ENCODE data around the gene NBPF20.
A peak's percentile ranks its signal among the peaks of the same experiment; 100 is the strongest.
"Not testable (repeated sequence)": the region's sequence is repeated elsewhere in the genome, so short reads cannot be mapped to it uniquely, and the experiment has no call there.

The NBPF20 gene

GRCh38 chr1:145407266-145407665 is 18.1 kb downstream of the NBPF20 start:
- not testable (repeated sequence) for H3K4me1 ChIP-seq (ENCODE audit: control insufficient read depth, insufficient read depth, low read length); H3K36me3 ChIP-seq (ENCODE audit: control insufficient read depth, insufficient read depth, low read length, severe bottlenecking); H3K4me3 ChIP-seq (ENCODE audit: low read length); H3K9me3 ChIP-seq (ENCODE audit: control insufficient read depth, low read length); DNase-seq (ENCODE audit: low read depth); H3K27me3 ChIP-seq (replicated peaks; ENCODE audit: control insufficient read depth, insufficient read depth, low read length); H3K9ac ChIP-seq (ENCODE audit: low read length)

GRCh38 chr1:145404949-145405348 is 20.5 kb downstream of the NBPF20 start:
- peak; percentile 31 for DNase-seq (ENCODE audit: low read depth)
- H3K36me3 ChIP-seq (ENCODE audit: control insufficient read depth, insufficient read depth, low read length, severe bottlenecking); H3K4me1 ChIP-seq (ENCODE audit: control insufficient read depth, insufficient read depth, low read length); H3K27me3 ChIP-seq (replicated peaks; ENCODE audit: control insufficient read depth, insufficient read depth, low read length); H3K9ac ChIP-seq (ENCODE audit: low read length); H3K4me3 ChIP-seq (ENCODE audit: low read length); H3K9me3 ChIP-seq (ENCODE audit: control insufficient read depth, low read length): not testable (repeated sequence)

- H3K9ac ChIP-seq (ENCODE audit: low read length); H3K4me3 ChIP-seq (ENCODE audit: low read length); DNase-seq (ENCODE audit: low read depth); H3K9me3 ChIP-seq (ENCODE audit: control insufficient read depth, low read length); H3K36me3 ChIP-seq (ENCODE audit: control insufficient read depth, insufficient read depth, low read length, severe bottlenecking); H3K4me1 ChIP-seq (ENCODE audit: control insufficient read depth, insufficient read depth, low read length); H3K27me3 ChIP-seq (replicated peaks; ENCODE audit: control insufficient read depth, insufficient read depth, low read length): not testable (repeated sequence)
These were observed 24.7 kb downstream of the NBPF20 start for GRCh38 chr1:145400701-145401100.

Measured in adipocyte (in vitro differentiated cells).